HEK293 (cell line): ENCODE data around the gene CEP76.

Source experiments
- CTCF ChIA-PET: fragments of 350-600 bp; formaldehyde crosslinking; extraction: SDS; loops from one replicate; lab custom pipeline; 2021; ENCODE audit warnings: antibody characterized with exemption; lab: Yijun Ruan, JAX
- POLR2A ChIA-PET: fragments of 300-600 bp; formaldehyde crosslinking; extraction: SDS; loops from one replicate; lab custom pipeline; 2020; ENCODE audit warnings: antibody characterized with exemption, inconsistent platforms; lab: Yijun Ruan, JAX
- H3K27ac ChIP-seq: fragments of 200-500 bp; sonication (Bioruptor generic); 2 replicates; pipeline ENCODE4 v1.5.1; 2014; ENCODE audit warnings: low read depth, low read length, control low read depth, inconsistent platforms; ENCODE audit errors: extremely low read depth
- H3K36me3 ChIP-seq, 2 experiments: fragments of 200-500 bp in 1 of 2; sonication (Bioruptor generic) in 1 of 2; 1 replicate in 1 of 2; 2 replicates in 1 of 2; pipeline ENCODE4 v1.5.1; 2014 to 2017; ENCODE audit warnings: inconsistent platforms in 2 of 2, low read length in 2 of 2; ENCODE audit not compliant: control insufficient read depth in 2 of 2, insufficient read depth in 1 of 2
- H3K4me1 ChIP-seq: fragments of 200-500 bp; sonication (Bioruptor generic); 2 replicates; pipeline ENCODE4 v1.5.1; 2014; ENCODE audit warnings: mild to moderate bottlenecking, low read length, inconsistent platforms; ENCODE audit not compliant: control insufficient read depth, insufficient read depth
- H3K4me3 ChIP-seq: 2 replicates; pipeline ENCODE4 v1.5.1; 2011; ENCODE audit warnings: low read depth, mild to moderate bottlenecking, control low read depth, low read length, moderate library complexity
- H3K9me3 ChIP-seq: fragments of 200-500 bp; sonication (Bioruptor generic); 2 replicates; pipeline ENCODE4 v1.5.1; 2014; ENCODE audit warnings: low read depth, low read length, inconsistent platforms; ENCODE audit not compliant: control insufficient read depth, insufficient read depth
- GLIS1 ChIP-seq: fragments of 450-650 bp; formaldehyde crosslinking; IDR thresholded peaks from 2 replicates; pipeline ENCODE4 v1.5.1; 2016; ENCODE audit warnings: missing biosample characterization, missing genetic modification characterization
- KLF10 ChIP-seq: fragments of 450-650 bp; IDR thresholded peaks from 2 replicates; pipeline ENCODE4 v1.5.1; 2018; ENCODE audit warnings: missing biosample characterization, mild to moderate bottlenecking, missing genetic modification characterization
- SP7 ChIP-seq: fragments of 450-650 bp; formaldehyde crosslinking; IDR thresholded peaks from 2 replicates; pipeline ENCODE4 v1.5.1; 2016; ENCODE audit warnings: missing biosample characterization, missing genetic modification characterization
- TRIM28 ChIP-seq: IDR thresholded peaks from 2 replicates; pipeline ENCODE4 v1.6.1; 2011; ENCODE audit warnings: low read length, control low read depth, borderline replicate concordance
- ZNF140 ChIP-seq: fragments of 450-650 bp; formaldehyde crosslinking; IDR thresholded peaks from 2 replicates; pipeline ENCODE4 v1.5.1; 2016; ENCODE audit warnings: missing biosample characterization, missing genetic modification characterization
- ZNF157 ChIP-seq: fragments of 450-650 bp; formaldehyde crosslinking; IDR thresholded peaks from 2 replicates; pipeline ENCODE4 v1.5.1; 2016; ENCODE audit warnings: missing biosample characterization, missing genetic modification characterization
- ZNF174 ChIP-seq: fragments of 450-650 bp; formaldehyde crosslinking; IDR thresholded peaks from 2 replicates; pipeline ENCODE4 v1.5.0; 2017; ENCODE audit warnings: missing biosample characterization, mild to moderate bottlenecking, missing genetic modification characterization
- ZNF184 ChIP-seq: fragments of 450-650 bp; IDR thresholded peaks from 2 replicates; pipeline ENCODE4 v1.5.1; 2018; ENCODE audit warnings: missing biosample characterization, mild to moderate bottlenecking, missing genetic modification characterization
- ZNF248 ChIP-seq: fragments of 450-650 bp; formaldehyde crosslinking; IDR thresholded peaks from 2 replicates; pipeline ENCODE4 v1.5.1; 2017; ENCODE audit warnings: missing biosample characterization, missing genetic modification characterization
- ZNF433 ChIP-seq: fragments of 450-650 bp; formaldehyde crosslinking; IDR thresholded peaks from 2 replicates; pipeline ENCODE4 v1.5.1; 2016; ENCODE audit warnings: missing biosample characterization, missing genetic modification characterization, low read depth
- ZNF530 ChIP-seq: fragments of 450-650 bp; formaldehyde crosslinking; IDR thresholded peaks from 2 replicates; pipeline ENCODE4 v1.5.1; 2016; ENCODE audit warnings: low read depth, missing biosample characterization, missing genetic modification characterization
- ZNF610 ChIP-seq: fragments of 450-650 bp; formaldehyde crosslinking; IDR thresholded peaks from 2 replicates; pipeline ENCODE4 v1.5.1; 2016; ENCODE audit warnings: missing biosample characterization, missing genetic modification characterization, borderline replicate concordance
- ZNF654 ChIP-seq: fragments of 450-650 bp; formaldehyde crosslinking; IDR thresholded peaks from 2 replicates; pipeline ENCODE4 v1.5.1; 2016; ENCODE audit warnings: low read depth, missing biosample characterization, missing genetic modification characterization
- ZNF76 ChIP-seq: fragments of 450-650 bp; formaldehyde crosslinking; IDR thresholded peaks from 2 replicates; pipeline ENCODE4; 2016; ENCODE audit warnings: low read depth, missing biosample characterization, missing genetic modification characterization, borderline replicate concordance
- ZNF791 ChIP-seq: fragments of 450-650 bp; formaldehyde crosslinking; IDR thresholded peaks from 2 replicates; pipeline ENCODE4 v1.5.1; 2016; ENCODE audit warnings: missing biosample characterization, missing genetic modification characterization
- TF ChIP-seq, protein P1 (sequence below): IDR thresholded peaks from 2 replicates; pipeline ENCODE4 v1.6.1; 2011; ENCODE audit warnings: mild to moderate bottlenecking, low read depth, low read length, borderline replicate concordance
- TF ChIP-seq, protein P2 (sequence below): fragments of 450-650 bp; formaldehyde crosslinking; IDR thresholded peaks from 2 replicates; pipeline ENCODE4 v1.5.1; 2016; ENCODE audit warnings: missing biosample characterization, missing genetic modification characterization

Gene CEP76

DNA sequence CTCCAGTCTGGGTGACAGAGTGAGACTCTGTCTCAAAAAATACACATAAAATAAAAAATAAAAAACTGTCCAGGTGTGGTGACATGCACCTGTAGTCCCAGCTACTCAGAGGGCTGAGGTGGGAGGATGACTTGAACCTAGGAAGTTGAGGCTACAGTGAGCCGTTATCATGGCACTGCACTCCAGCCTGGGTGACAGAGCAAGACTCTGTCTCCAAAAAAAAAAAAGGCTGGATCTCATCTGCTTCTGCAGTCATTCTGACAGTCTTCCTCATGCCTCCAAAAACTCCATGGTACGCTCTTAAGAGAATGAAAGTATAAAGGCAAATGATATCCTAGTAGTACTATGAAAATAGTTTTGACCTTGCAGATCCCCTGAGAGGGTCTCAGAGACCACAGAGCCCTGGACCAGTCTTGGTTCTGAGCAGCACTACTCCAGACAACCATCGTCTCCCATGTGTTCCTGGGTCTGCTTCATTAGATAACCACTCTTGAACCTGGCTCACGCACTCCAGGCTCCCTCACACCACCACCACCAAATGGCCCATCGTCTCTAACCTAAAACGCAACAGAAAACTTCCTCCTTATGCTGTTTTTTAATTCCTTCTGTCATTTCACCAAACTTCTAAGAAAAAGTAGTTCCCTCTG, 70.6 kb downstream of the CEP76 start:
- Histone ChIP-seq H3K4me3 (no peak overlapping the region), H3K9me3 (no peaks in the 10 kb centered on the region), H3K27ac (no peak overlapping the region), H3K36me3 (peaks cover 0 to 3% of the 10 kb centered on the region in 2 experiments; a peak in 1 of 3 replicates), H3K4me1 (peaks cover 6% of the 10 kb centered on the region)
- POLR2A ChIA-PET, result no interaction called here
- CTCF ChIA-PET, result no interaction called here
- TF ChIP-seq, protein P1, sequence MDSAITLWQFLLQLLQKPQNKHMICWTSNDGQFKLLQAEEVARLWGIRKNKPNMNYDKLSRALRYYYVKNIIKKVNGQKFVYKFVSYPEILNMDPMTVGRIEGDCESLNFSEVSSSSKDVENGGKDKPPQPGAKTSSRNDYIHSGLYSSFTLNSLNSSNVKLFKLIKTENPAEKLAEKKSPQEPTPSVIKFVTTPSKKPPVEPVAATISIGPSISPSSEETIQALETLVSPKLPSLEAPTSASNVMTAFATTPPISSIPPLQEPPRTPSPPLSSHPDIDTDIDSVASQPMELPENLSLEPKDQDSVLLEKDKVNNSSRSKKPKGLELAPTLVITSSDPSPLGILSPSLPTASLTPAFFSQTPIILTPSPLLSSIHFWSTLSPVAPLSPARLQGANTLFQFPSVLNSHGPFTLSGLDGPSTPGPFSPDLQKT, result no peak
- TF ChIP-seq ZNF184 (tag by site-specific recombination) (no peak), ZNF140 (no peak), ZNF610 (tag by site-specific recombination) (no peak), ZNF76 (no peak), ZNF654 (tag by site-specific recombination) (no peak), ZNF791 (no peak), KLF10 (tag by site-specific recombination) (no peak), ZNF433 (tag by site-specific recombination) (no peak), ZNF157 (tag by site-specific recombination) (no peak), ZNF248 (tag by site-specific recombination) (no peak)

DNA sequence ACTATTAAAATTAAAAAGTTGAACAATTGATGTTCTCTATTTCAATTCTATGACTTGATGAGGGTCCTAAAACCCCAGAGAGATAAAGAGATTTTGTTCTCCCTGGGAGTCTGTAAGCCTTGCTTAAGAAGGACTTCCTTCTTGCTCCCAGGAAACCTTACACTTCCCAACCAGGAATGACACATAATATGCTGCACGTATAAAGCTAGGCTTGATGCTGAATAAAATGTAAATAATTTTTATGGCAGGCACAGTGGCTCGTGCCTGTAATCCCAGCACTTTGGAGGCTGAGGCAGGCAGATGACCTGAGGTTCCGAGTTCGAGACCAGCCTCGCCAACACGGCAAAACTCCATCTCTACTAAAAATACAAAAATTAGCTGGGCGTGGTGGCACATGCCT, 72.4 kb downstream of the CEP76 start:
- Histone ChIP-seq H3K4me3 (no peak overlapping the region), H3K9me3 (no peaks in the 10 kb centered on the region), H3K27ac (no peak overlapping the region), H3K36me3 (peaks cover 0 to 3% of the 10 kb centered on the region in 2 experiments; a peak in 1 of 3 replicates), H3K4me1 (peaks cover 6% of the 10 kb centered on the region)
- TF ChIP-seq GLIS1 (tag by site-specific recombination) (no peak), TRIM28 (no peak), ZNF530 (tag by site-specific recombination) (no peak)
- TF ChIP-seq, protein P2, sequence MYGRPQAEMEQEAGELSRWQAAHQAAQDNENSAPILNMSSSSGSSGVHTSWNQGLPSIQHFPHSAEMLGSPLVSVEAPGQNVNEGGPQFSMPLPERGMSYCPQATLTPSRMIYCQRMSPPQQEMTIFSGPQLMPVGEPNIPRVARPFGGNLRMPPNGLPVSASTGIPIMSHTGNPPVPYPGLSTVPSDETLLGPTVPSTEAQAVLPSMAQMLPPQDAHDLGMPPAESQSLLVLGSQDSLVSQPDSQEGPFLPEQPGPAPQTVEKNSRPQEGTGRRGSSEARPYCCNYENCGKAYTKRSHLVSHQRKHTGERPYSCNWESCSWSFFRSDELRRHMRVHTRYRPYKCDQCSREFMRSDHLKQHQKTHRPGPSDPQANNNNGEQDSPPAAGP (tag by site-specific recombination), result no peak
- POLR2A ChIA-PET, result no interaction called here
- CTCF ChIA-PET, result interaction anchor here (0.9 kb wide), 2 partner anchors 10 to 13 kb away, joined by 3 read pairs; no protein-coding TSS in a partner anchor

DNA sequence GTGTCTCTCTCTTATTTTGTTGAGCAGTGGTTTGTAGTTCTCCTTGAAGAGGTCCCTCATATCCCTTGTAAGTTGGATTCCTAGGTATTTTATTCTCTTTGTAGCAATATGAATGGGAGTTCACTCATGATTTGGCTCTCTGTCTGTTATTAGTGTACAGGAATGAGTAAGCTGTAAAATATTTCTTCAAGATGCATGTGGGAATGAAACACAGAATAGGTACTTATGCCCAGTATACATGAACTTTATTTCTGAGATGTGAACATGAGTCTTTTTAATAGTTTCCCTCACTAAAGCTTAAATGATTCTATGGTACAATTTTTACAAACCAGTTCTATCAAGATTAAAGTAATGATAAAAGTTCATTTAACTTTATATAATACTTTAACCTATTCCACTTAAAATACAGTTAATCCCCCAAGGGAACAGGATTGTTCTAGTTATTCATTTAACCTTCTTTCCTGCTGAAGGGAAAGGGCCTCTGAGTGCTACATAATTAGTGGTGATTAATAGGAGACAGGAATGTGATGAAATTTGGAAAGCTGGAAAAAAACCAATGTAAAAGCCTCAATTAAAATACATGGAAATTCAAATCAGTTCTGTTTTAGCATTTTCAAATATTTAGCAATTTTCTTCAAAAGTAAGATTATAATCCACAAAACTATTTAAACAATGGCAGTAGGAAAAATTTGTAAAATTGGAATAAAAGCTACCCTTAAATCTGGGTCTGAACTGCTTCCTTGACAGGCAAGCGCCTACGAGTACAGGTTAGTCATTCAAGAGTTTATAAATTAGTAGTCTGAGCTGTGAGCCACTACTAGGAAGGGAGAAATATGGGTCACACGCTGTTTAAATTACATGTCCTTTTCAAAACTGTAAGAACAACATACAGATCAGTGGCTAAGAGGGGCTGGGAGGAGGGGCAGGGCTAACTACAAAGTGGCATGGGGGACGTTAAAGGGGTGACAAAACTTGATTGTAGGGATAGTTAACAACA, 73.5 kb downstream of the CEP76 start:
- no peak overlapping the region for H3K4me3 ChIP-seq
- CTCF ChIA-PET, result interaction anchor here (1.0 to 1.5 kb wide), 2 partner anchors 14 to 29 kb away, joined by 3 to 4 read pairs; partner anchors contain the start of gene SPIRE1
- H3K9me3 ChIP-seq, result no peaks in the 10 kb centered on the region
- H3K27ac ChIP-seq, result no peak overlapping the region
- H3K36me3 ChIP-seq, result peaks cover 0 to 3% of the 10 kb centered on the region in 2 experiments; a peak in 1 of 3 replicates
- H3K4me1 ChIP-seq, result peaks cover 6% of the 10 kb centered on the region
- TF ChIP-seq SP7 (peak; percentile 47; the same call in 1 of the 2 replicates), ZNF174 (no peak)
- POLR2A ChIA-PET, result no interaction called here
